ENCODE measurements around the gene TTC31.

DNA sequence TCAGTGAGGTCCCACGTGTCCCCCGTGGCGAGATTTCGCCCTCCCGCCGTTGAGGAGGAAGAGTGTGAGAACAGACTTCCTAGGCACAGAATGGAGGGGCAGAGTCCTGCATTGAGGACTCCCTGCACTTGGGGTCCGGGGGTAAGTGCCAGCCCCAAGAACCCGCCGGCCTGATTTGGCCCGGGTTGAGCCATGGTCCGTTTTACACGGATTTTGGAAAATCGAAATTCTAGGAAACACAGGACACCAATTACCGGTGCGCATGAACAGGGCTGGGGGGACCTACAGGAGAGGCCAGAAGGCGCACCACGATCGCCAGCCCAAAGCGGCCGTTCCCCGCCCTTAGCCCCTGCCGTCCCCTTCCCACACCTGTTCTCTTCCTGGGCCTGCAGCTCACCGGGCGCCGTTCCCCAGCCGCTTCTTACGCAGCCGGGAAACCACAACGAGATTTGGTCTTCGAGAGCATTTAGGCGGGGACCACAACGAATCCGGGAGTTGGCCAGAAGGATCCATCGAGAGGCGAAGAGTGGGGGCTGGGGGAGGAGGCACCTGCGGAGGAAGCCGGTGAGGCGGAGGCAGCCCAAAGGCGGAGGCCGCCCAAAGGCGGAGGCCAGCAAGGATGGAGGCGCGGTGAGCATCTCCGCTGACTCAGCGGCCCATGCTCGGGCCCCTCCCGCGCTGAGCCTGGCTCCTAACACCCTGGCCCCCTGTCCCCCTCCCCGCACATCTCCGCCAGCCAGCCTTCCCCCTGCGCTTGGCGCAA lies 30.9 kb downstream of the TTC31 start:
- TF ChIP-seq POLR2AphosphoS5 (IDR thresholded peaks at IDR 0.05; ENCODE audit: low read depth, low read length): no peak
- TF ChIP-seq, protein P1, sequence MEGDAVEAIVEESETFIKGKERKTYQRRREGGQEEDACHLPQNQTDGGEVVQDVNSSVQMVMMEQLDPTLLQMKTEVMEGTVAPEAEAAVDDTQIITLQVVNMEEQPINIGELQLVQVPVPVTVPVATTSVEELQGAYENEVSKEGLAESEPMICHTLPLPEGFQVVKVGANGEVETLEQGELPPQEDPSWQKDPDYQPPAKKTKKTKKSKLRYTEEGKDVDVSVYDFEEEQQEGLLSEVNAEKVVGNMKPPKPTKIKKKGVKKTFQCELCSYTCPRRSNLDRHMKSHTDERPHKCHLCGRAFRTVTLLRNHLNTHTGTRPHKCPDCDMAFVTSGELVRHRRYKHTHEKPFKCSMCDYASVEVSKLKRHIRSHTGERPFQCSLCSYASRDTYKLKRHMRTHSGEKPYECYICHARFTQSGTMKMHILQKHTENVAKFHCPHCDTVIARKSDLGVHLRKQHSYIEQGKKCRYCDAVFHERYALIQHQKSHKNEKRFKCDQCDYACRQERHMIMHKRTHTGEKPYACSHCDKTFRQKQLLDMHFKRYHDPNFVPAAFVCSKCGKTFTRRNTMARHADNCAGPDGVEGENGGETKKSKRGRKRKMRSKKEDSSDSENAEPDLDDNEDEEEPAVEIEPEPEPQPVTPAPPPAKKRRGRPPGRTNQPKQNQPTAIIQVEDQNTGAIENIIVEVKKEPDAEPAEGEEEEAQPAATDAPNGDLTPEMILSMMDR (IDR thresholded peaks at IDR 0.05): no peak

All from Panc1 (cell line).